ENCODE data around the gene ZNF557. TPM values are rescaled to one million over a fixed set of nuclear protein-coding genes. Genes with fewer than 3 reads are reported as not detected.

The ZNF557 gene
- total and polyA plus RNA-seq, 3 donors from 2014 or later: 5.6 to 21.0 (median 20.8) TPM

DNA sequence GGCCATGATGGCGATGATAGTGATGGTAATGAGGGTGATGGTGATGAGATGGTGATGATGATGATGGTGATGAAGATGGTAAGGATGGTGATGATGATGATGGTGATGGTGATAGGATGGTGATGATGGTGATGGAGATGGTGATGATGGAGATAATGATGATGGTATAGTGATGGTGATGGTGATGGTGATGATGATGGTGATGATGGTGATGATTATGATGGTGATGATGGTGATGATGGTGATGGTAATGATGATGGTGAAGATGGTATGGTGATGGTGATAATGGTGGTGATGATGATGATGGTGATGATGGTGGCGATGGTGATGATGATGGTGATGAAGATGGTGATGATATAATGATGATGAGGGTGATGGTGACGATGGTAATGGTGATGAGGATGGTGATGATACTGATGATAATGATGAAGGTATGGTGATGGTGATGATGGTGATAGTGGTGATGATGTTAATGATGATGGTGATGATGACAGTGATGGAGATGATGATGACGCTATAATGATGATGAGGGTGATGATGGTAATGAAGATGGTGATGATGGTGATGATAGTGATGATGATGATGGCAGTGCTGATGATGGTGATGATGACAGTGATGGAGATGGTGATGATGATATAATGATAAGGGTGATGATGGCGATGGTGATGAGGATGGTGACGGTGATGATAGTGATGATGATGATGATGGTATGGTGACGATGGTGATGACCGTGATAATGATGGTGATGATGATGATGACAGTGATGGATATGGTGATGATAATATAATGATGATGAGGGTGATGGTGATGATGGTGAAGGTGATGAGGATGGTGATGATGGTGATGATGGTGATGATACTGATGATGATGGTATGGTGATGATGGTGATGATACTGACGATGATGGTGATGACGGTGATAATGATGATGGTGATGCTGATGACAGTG lies 37.5 kb downstream of the ZNF557 start:
- Histone ChIP-seq H3K4me3 (no peak overlapping the region), H3K27me3 (no peaks in the 10 kb centered on the region), H3K9me3 (no peaks in the 10 kb centered on the region), H3K27ac (no peak overlapping the region), H3K4me1 (no peaks in the 10 kb centered on the region), H3K36me3 (ENCODE audit: low read depth, missing control alignments) (no peaks in the 10 kb centered on the region)
- no peak for DNase-seq
- intact Hi-C loops (cut with DNase I; ENCODE audit: low total_unique reads): loop anchor here (10.0 kb wide), 1 partner anchor 238 kb away; the partner anchor contains the start of gene ARHGEF18
- 78 to 87% methylated on average over 10 of the region's 10 CpGs for whole genome bisulfite sequencing, 2 donors
- no peak for TF ChIP-seq POLR2A (IDR thresholded peaks at IDR 0.05)
- TF ChIP-seq, protein P1, sequence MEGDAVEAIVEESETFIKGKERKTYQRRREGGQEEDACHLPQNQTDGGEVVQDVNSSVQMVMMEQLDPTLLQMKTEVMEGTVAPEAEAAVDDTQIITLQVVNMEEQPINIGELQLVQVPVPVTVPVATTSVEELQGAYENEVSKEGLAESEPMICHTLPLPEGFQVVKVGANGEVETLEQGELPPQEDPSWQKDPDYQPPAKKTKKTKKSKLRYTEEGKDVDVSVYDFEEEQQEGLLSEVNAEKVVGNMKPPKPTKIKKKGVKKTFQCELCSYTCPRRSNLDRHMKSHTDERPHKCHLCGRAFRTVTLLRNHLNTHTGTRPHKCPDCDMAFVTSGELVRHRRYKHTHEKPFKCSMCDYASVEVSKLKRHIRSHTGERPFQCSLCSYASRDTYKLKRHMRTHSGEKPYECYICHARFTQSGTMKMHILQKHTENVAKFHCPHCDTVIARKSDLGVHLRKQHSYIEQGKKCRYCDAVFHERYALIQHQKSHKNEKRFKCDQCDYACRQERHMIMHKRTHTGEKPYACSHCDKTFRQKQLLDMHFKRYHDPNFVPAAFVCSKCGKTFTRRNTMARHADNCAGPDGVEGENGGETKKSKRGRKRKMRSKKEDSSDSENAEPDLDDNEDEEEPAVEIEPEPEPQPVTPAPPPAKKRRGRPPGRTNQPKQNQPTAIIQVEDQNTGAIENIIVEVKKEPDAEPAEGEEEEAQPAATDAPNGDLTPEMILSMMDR (IDR thresholded peaks at IDR 0.05): no peak

DNA sequence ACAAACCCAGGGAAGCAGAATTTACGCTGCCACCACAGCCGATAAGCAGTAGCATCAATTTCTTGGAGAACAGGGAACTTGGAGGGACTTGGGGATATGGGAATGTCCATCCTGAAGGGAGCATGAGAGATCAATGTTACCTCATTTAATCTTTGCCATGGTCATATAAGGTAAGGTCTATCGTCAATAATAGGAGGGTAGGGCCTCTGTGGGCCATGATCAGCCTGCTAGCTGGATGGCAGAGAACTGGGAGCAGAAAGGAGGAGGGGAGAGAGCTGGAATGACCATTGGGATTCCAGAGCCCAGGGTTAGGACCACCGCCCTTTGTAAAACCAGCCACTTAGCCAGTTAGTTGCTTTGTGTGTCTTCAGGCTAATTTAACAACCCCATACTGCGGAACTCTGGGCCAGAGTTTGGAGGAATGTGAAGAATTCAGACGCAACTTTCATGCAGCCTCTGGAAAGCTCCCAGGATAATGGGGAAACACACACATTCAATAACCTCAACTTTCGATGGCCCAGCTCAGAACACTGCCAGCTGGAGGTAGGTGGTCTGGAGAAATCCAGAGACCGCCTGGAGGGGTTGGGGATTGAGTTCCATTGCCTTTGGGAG lies 40.3 kb downstream of the ZNF557 start:
- 60 to 64% methylated on average over 8 of the region's 8 CpGs for WGBS, 2 donors
- intact Hi-C loops (cut with DNase I; ENCODE audit: low total_unique reads): loop anchor here (10.0 kb wide), 1 partner anchor 235 kb away; the partner anchor contains the start of gene ARHGEF18
- peak; percentile 29 for DNase-seq

DNA sequence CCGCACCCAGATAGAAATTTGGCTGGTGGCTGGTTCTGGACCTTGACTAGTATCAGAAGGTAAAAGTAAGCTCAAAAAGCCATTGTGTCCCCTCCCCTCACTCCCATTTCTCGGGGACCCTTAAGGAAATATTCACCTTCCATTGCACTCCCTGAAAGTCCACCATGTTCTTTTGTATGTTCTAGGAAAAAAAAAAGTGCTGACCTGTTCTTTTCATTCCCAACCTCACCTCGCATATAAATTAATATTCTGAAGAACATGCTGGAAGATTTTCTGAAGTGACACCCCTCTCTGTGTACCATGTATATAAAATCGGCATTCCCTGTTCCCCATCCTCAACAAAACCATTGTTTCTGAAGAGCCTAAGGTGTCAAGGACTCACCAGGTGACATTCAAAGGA lies 43.2 kb downstream of the ZNF557 start:
- Histone ChIP-seq H3K27ac (no peak overlapping the region), H3K4me1 (no peaks in the 10 kb centered on the region), H3K9me3 (no peaks in the 10 kb centered on the region), H3K27me3 (no peaks in the 10 kb centered on the region), H3K36me3 (ENCODE audit: low read depth, missing control alignments) (no peaks in the 10 kb centered on the region), H3K4me3 (no peak overlapping the region)
- DNase-seq: no peak
- TF ChIP-seq POLR2A (IDR thresholded peaks at IDR 0.05): no peak
- TF ChIP-seq, protein P1 (IDR thresholded peaks at IDR 0.05): no peak
- intact Hi-C loops (cut with DNase I; ENCODE audit: low total_unique reads): no loop called here
- 71 to 73% methylated on average over 4 of the region's 4 CpGs for WGBS, 2 donors

More for the DNA sequence above, 40.3 kb downstream of the ZNF557 start:
- H3K36me3 ChIP-seq (ENCODE audit: low read depth, missing control alignments): no peaks in the 10 kb centered on the region
- no peak overlapping the region for H3K4me3 ChIP-seq
- no peaks in the 10 kb centered on the region for H3K4me1 ChIP-seq
- H3K27me3 ChIP-seq: no peaks in the 10 kb centered on the region
- H3K9me3 ChIP-seq: no peaks in the 10 kb centered on the region
- TF ChIP-seq, protein P1 (IDR thresholded peaks at IDR 0.05): no peak
- no peak for TF ChIP-seq POLR2A (IDR thresholded peaks at IDR 0.05)
- H3K27ac ChIP-seq: no peak overlapping the region

DNA sequence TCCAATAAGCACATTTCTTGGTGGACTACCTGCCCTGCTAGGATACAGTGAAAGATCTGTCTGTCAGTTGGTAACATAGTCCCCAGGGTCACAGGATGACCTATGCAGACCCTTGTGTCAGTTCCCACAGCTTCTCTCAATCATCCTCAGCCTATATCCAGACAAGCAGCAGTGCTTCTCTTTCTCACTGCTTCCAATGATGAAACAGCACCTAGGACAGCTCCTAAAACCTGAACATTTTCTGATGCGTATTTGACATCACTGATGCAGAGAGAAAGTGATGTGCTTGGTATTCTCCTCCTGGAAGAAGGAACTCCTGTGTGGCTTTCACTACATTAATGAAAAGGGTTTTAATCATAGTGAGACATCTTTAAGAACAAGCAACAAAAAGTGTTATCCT lies 43.7 kb downstream of the ZNF557 start:
- Histone ChIP-seq H3K4me1 (no peaks in the 10 kb centered on the region), H3K27me3 (no peaks in the 10 kb centered on the region), H3K4me3 (no peak overlapping the region), H3K36me3 (ENCODE audit: low read depth, missing control alignments) (no peaks in the 10 kb centered on the region), H3K27ac (no peak overlapping the region), H3K9me3 (no peaks in the 10 kb centered on the region)
- intact Hi-C loops (cut with DNase I; ENCODE audit: low total_unique reads): no loop called here
- WGBS, 2 donors: 89 to 91% methylated on average over 1 of the region's 1 CpG
- no peak for DNase-seq
- no peak for TF ChIP-seq POLR2A (IDR thresholded peaks at IDR 0.05)
- TF ChIP-seq, protein P1 (IDR thresholded peaks at IDR 0.05): no peak

Data from testis (tissue), 3 donors.